DOHH2 (cell line): Measurements from ENCODE around the gene CERS5.

ENCODE experiments used
- EZH2phosphoT487 ChIP-seq: fragments of 200-600 bp; sonication (generic); IDR thresholded peaks from 2 replicates; pipeline ENCODE4 v1.6.1; 2017; ENCODE audit warnings: borderline replicate concordance, mild to moderate bottlenecking, antibody characterized with exemption, low read length, moderate library complexity, mixed read lengths
- TF ChIP-seq, protein P1 (sequence below): fragments of 200-600 bp; sonication (generic); IDR thresholded peaks from one replicate; pipeline ENCODE4 v1.5.1; 2014; ENCODE audit warnings: antibody characterized with exemption, mild to moderate bottlenecking, low read depth, low read length; ENCODE audit not compliant: poor library complexity, severe bottlenecking

DNA sequence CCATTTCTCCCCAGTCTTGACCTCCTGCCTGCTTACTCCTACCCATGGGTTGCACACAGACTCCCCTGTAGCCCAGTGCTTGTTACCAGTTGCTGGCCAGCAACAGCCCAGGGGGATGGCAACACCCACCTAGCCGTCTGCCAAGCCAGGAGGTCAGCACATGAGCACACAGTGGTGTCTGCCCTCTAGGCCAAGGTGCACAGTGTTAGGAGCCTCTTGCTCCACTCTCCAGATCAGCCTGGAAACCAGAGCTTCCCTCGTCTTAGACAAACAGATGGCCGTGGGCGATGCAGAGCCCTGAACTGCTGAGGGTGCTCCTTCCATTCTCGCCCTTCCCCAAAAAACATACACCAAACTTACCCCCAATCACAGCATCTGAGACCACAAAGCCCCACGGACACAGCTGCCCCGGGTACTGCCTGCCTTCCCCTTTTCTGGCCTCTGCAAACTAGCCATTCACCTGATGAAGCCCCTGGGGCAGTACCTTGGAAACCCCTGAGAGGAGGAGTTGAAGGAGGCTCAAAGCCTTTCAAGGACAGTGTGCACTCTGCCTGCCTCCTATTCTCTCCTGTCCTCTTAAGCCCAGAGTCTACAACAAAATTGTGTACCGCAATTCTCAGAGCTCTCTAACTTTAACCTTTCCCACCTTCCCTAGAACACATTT is 64.4 kb downstream of the CERS5 start:
- TF ChIP-seq, protein P1, sequence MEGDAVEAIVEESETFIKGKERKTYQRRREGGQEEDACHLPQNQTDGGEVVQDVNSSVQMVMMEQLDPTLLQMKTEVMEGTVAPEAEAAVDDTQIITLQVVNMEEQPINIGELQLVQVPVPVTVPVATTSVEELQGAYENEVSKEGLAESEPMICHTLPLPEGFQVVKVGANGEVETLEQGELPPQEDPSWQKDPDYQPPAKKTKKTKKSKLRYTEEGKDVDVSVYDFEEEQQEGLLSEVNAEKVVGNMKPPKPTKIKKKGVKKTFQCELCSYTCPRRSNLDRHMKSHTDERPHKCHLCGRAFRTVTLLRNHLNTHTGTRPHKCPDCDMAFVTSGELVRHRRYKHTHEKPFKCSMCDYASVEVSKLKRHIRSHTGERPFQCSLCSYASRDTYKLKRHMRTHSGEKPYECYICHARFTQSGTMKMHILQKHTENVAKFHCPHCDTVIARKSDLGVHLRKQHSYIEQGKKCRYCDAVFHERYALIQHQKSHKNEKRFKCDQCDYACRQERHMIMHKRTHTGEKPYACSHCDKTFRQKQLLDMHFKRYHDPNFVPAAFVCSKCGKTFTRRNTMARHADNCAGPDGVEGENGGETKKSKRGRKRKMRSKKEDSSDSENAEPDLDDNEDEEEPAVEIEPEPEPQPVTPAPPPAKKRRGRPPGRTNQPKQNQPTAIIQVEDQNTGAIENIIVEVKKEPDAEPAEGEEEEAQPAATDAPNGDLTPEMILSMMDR: no peak
- no peak for TF ChIP-seq EZH2phosphoT487
